MM.1S (cell line): ENCODE measurements around the gene TMEM273.

Source experiments
- DNase-seq: peaks from one replicate; pipeline ENCODE4 v3.0.0-alpha.2; 2015
- H2AFZ ChIP-seq: fragments of 300-600 bp; sonication (generic); 2 replicates; pipeline ENCODE4 v1.6.0; 2016; ENCODE audit warnings: antibody characterized with exemption, low read length
- H3F3A ChIP-seq: fragments of 300-600 bp; sonication (generic); 2 replicates; pipeline ENCODE4 v1.6.1; 2016; ENCODE audit warnings: mild to moderate bottlenecking, antibody characterized with exemption, low read length, moderate library complexity, mixed read lengths; ENCODE audit not compliant: insufficient read depth
- H3K27ac ChIP-seq: fragments of 300-600 bp; sonication (generic); 2 replicates; pipeline ENCODE4 v1.5.1; 2016; ENCODE audit warnings: mild to moderate bottlenecking, low read length
- H3K27me3 ChIP-seq: fragments of 300-600 bp; sonication (generic); replicated peaks from 2 replicates; pipeline ENCODE4 v1.6.0; 2016; ENCODE audit warnings: low read length; ENCODE audit not compliant: insufficient read depth
- H3K36me3 ChIP-seq: fragments of 300-600 bp; sonication (generic); replicated peaks from 2 replicates; pipeline ENCODE4 v1.6.1; 2016; ENCODE audit warnings: mild to moderate bottlenecking, low read length, mixed read lengths; ENCODE audit not compliant: insufficient read depth
- H3K4me1 ChIP-seq: fragments of 300-600 bp; sonication (generic); 2 replicates; pipeline ENCODE4 v1.6.1; 2016; ENCODE audit warnings: low read length, mixed read lengths
- H3K4me2 ChIP-seq: fragments of 300-600 bp; sonication (generic); 2 replicates; pipeline ENCODE4 v1.6.0; 2016; ENCODE audit warnings: low read depth, low read length
- H3K4me3 ChIP-seq: fragments of 300-600 bp; sonication (generic); 2 replicates; pipeline ENCODE4 v1.5.1; 2016; ENCODE audit warnings: low read length, mixed read lengths
- H3K79me2 ChIP-seq: fragments of 300-600 bp; sonication (generic); 2 replicates; pipeline ENCODE4 v1.6.1; 2016; ENCODE audit warnings: mixed run types, low read length, mixed read lengths
- H3K9ac ChIP-seq: fragments of 300-600 bp; sonication (generic); 2 replicates; pipeline ENCODE4 v1.6.1; 2016; ENCODE audit warnings: low read length, mixed read lengths
- H3K9me2 ChIP-seq: fragments of 300-600 bp; sonication (generic); replicated peaks from 2 replicates; pipeline ENCODE4 v1.6.1; 2016; ENCODE audit warnings: mild to moderate bottlenecking, low read length, mixed read lengths; ENCODE audit not compliant: insufficient read depth
- H3K9me3 ChIP-seq: fragments of 300-600 bp; sonication (generic); replicated peaks from 2 replicates; pipeline ENCODE4 v1.6.1; 2016; ENCODE audit warnings: mild to moderate bottlenecking, low read length, mixed read lengths; ENCODE audit not compliant: insufficient read depth
- H4K20me1 ChIP-seq: fragments of 300-600 bp; sonication (generic); 2 replicates; pipeline ENCODE4 v1.6.1; 2016; ENCODE audit warnings: mild to moderate bottlenecking, low read length, moderate library complexity, mixed read lengths; ENCODE audit not compliant: insufficient read depth
- EZH2 ChIP-seq: fragments of 300-600 bp; sonication (generic); optimal IDR thresholded peaks from 2 replicates; pipeline ENCODE3; 2017; ENCODE audit warnings: low read depth, mild to moderate bottlenecking, antibody characterized with exemption, low read length, mixed read lengths
- EZH2phosphoT487 ChIP-seq: fragments of 300-600 bp; sonication (generic); IDR thresholded peaks from 2 replicates; pipeline ENCODE4 v1.6.1; 2018; ENCODE audit warnings: antibody characterized with exemption, low read length
- TF ChIP-seq, protein P1 (sequence below): fragments of 300-600 bp; sonication (generic); IDR thresholded peaks from 2 replicates; pipeline ENCODE4 v1.5.1; 2016; ENCODE audit warnings: antibody characterized with exemption, low read length, mixed read lengths

TMEM273 gene

DNA sequence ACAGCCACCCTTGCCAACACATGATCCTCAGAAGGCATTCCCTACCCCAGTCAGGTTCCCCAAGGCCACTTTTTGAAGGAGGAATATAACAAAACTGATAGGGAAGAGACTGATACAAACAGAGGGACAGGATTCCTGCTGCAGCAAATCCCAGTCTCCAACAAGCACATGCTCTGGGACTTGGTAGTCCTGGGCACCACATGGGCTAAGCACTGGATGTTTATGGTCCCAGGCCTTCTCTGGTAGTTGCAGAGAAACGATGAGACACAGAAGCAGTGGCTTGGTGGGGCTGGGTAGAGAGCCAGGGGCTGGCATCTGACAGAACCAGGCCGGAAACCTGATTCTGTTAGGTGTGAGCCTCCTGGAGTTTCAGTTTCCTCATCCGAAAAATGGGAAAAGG lies 76.1 kb downstream of the TMEM273 start:
- no peak for TF ChIP-seq EZH2phosphoT487
- TF ChIP-seq, protein P1, sequence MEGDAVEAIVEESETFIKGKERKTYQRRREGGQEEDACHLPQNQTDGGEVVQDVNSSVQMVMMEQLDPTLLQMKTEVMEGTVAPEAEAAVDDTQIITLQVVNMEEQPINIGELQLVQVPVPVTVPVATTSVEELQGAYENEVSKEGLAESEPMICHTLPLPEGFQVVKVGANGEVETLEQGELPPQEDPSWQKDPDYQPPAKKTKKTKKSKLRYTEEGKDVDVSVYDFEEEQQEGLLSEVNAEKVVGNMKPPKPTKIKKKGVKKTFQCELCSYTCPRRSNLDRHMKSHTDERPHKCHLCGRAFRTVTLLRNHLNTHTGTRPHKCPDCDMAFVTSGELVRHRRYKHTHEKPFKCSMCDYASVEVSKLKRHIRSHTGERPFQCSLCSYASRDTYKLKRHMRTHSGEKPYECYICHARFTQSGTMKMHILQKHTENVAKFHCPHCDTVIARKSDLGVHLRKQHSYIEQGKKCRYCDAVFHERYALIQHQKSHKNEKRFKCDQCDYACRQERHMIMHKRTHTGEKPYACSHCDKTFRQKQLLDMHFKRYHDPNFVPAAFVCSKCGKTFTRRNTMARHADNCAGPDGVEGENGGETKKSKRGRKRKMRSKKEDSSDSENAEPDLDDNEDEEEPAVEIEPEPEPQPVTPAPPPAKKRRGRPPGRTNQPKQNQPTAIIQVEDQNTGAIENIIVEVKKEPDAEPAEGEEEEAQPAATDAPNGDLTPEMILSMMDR: no peak
- Histone ChIP-seq H3K4me2 (no peak overlapping the region), H3K9me3 (no peaks in the 10 kb centered on the region), H2AFZ (no peak overlapping the region), H3K36me3 (no peaks in the 10 kb centered on the region), H3K4me1 (no peaks in the 10 kb centered on the region), H3K27ac (no peak overlapping the region), H3K79me2 (no peaks in the 10 kb centered on the region), H3K9ac (no peak overlapping the region), H4K20me1 (no peaks in the 10 kb centered on the region), H3K27me3 (no peaks in the 10 kb centered on the region), H3F3A (no peaks in the 10 kb centered on the region), H3K4me3 (no peak overlapping the region), H3K9me2 (no peaks in the 10 kb centered on the region)
- DNase-seq: no peak

DNA sequence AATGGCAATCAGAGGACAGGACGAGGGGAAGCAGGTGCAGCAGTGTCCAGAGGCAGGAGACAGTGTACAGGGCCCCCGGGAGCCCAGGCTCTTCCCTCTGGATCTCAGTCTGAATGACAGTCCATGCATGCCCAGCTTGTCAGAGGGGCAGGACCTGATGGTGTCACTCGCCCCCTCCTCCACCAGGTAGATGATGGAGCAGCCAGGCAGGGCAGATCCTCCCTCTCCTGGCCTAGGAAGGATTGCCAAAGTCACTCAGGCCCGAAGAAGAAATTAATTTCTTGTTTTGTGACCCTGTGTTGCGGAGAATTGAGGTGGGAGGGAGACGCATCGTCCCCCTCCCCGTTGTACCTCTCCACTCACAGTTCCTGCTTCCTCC lies 76.9 kb downstream of the TMEM273 start:
- DNase-seq: no peak
- Histone ChIP-seq H3K79me2 (no peaks in the 10 kb centered on the region), H2AFZ (no peak overlapping the region), H3K4me1 (no peaks in the 10 kb centered on the region), H3F3A (no peaks in the 10 kb centered on the region), H4K20me1 (no peaks in the 10 kb centered on the region), H3K9me2 (no peaks in the 10 kb centered on the region), H3K9me3 (no peaks in the 10 kb centered on the region), H3K9ac (no peak overlapping the region), H3K4me2 (no peak overlapping the region), H3K27ac (no peak overlapping the region), H3K27me3 (no peaks in the 10 kb centered on the region), H3K4me3 (no peak overlapping the region), H3K36me3 (no peaks in the 10 kb centered on the region)
- TF ChIP-seq, protein P1: no peak
- TF ChIP-seq EZH2: no peak
- no peak for TF ChIP-seq EZH2phosphoT487

- Histone ChIP-seq H3K9me2 (no peaks in the 10 kb centered on the region), H3K9me3 (no peaks in the 10 kb centered on the region), H3K36me3 (no peaks in the 10 kb centered on the region), H3K27ac (no peak overlapping the region), H3K9ac (no peak overlapping the region), H3K4me1 (no peaks in the 10 kb centered on the region), H2AFZ (no peak overlapping the region), H3K4me2 (no peak overlapping the region), H3K4me3 (no peak overlapping the region), H4K20me1 (no peaks in the 10 kb centered on the region), H3K27me3 (no peaks in the 10 kb centered on the region), H3F3A (no peaks in the 10 kb centered on the region), H3K79me2 (no peaks in the 10 kb centered on the region)
- TF ChIP-seq EZH2 (no peak), EZH2phosphoT487 (no peak)
- TF ChIP-seq, protein P1: no peak
- DNase-seq: no peak
These were observed 77.4 kb downstream of the TMEM273 start for GRCh38 chr10:49110684-49111319.
